Stimulated activated CD8-positive, alpha-beta memory T cell treated with anti-CD3 and anti-CD28 coated beads, Interleukin-12 subunit alpha, Interleukin-12 subunit beta, amount 100 ng/mL, for 1 hour (primary cell): ENCODE data around the gene FAM135A.
"Not testable (repeated sequence)": the region's sequence is repeated elsewhere in the genome, so short reads cannot be mapped to it uniquely, and the experiment has no call there.

Experiments
- DNase-seq: peaks from one replicate; pipeline ENCODE4 v3.0.0-alpha.2; 2020; ENCODE audit warnings: low read depth

The FAM135A gene

GRCh38 chr6:70459699-70460098 is 46.4 kb downstream of the FAM135A start:
- DNase-seq = not testable (repeated sequence)

- DNase-seq = no peak
Measured at GRCh38 chr6:70470016-70470415, 56.7 kb downstream of the FAM135A start.

GRCh38 chr6:70470510-70470909 is 57.2 kb downstream of the FAM135A start:
- not testable (repeated sequence) for DNase-seq

GRCh38 chr6:70474751-70475150 is 61.4 kb downstream of the FAM135A start:
- no peak for DNase-seq

GRCh38 chr6:70479236-70479635 is 65.9 kb downstream of the FAM135A start:
- DNase-seq = no peak

- DNase-seq = not testable (repeated sequence)
Measured at GRCh38 chr6:70486638-70487037, 73.3 kb downstream of the FAM135A start.

GRCh38 chr6:70489364-70489763 is 76.1 kb downstream of the FAM135A start:
- DNase-seq = no peak

GRCh38 chr6:70494833-70495232 is 81.5 kb downstream of the FAM135A start:
- no peak for DNase-seq

GRCh38 chr6:70495790-70496189 is 82.5 kb downstream of the FAM135A start:
- not testable (repeated sequence) for DNase-seq

GRCh38 chr6:70502484-70502883 is 89.2 kb downstream of the FAM135A start:
- DNase-seq = no peak

GRCh38 chr6:70503813-70504465 is 90.6 kb downstream of the FAM135A start:
- DNase-seq = no peak

- DNase-seq = no peak
Measured at GRCh38 chr6:70506321-70506720, 93.0 kb downstream of the FAM135A start.

- no peak for DNase-seq
Measured at GRCh38 chr6:70507161-70507560, 93.9 kb downstream of the FAM135A start.

GRCh38 chr6:70508953-70509352 is 95.6 kb downstream of the FAM135A start:
- DNase-seq = no peak

- DNase-seq = no peak
Measured at GRCh38 chr6:70510600-70510999, 97.3 kb downstream of the FAM135A start.

- no peak for DNase-seq
Measured at GRCh38 chr6:70518723-70519122, 105.4 kb downstream of the FAM135A start.

- DNase-seq = no peak
Measured at GRCh38 chr6:70520575-70520974, 107.3 kb downstream of the FAM135A start.

GRCh38 chr6:70524721-70525286 is 111.5 kb downstream of the FAM135A start:
- no peak for DNase-seq

GRCh38 chr6:70527071-70527737 is 113.9 kb downstream of the FAM135A start:
- no peak for DNase-seq

- DNase-seq = no peak
Measured at GRCh38 chr6:70530023-70530422, 116.7 kb downstream of the FAM135A start.

- DNase-seq = no peak
Measured at GRCh38 chr6:70531133-70531532, 117.8 kb downstream of the FAM135A start.

- no peak for DNase-seq
Measured at GRCh38 chr6:70537266-70537665, 124.0 kb downstream of the FAM135A start.

GRCh38 chr6:70538376-70538775 is 125.1 kb downstream of the FAM135A start:
- no peak for DNase-seq

- DNase-seq = no peak
Measured at GRCh38 chr6:70547313-70547712, 134.0 kb downstream of the FAM135A start.
